ENCODE measurements around the gene PALM3.
"Not testable (repeated sequence)": the region's sequence is repeated elsewhere in the genome, so short reads cannot be mapped to it uniquely, and the experiment has no call there.

PALM3 gene

GRCh38 chr19:14030997-14031718 is 30.7 kb downstream of the PALM3 start:
- DNase-seq: no peak

GRCh38 chr19:14028901-14029300 is 33.0 kb downstream of the PALM3 start:
- DNase-seq: no peak

DNA sequence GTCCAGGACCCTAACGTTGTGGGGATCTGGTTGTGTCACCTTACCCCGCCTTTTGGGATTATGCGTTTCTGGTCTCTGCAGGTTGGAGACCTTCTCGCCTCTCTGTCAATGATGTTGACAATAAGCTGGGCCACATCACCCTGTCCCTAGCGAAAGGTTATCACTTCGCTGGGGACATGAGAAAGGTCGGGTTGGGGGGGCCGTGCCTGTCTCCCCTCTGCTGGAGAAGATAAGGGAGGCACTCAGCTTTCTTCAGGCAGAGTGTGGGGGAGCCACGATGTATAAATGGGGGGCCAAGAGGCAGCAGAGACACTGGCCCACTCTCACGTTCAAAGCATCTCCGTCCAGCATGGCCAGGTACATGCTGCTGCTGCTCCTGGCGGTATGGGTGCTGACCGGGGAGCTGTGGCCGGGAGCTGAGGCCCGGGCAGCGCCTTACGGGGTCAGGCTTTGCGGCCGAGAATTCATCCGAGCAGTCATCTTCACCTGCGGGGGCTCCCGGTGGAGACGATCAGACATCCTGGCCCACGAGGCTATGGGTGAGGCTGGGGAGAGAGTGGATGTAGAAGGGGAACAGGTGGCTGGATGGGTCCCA is 33.9 kb downstream of the PALM3 start, which contains the start of gene RLN3:
TSS of gene RLN3 (plus strand) at position 293 of the 595 bp plus-strand sequence. CDS start at position 350, 57 bp downstream.
- no peak for DNase-seq

- not testable (repeated sequence) for DNase-seq
Observed at GRCh38 chr19:14026652-14027192, 35.2 kb downstream of the PALM3 start.

DNA sequence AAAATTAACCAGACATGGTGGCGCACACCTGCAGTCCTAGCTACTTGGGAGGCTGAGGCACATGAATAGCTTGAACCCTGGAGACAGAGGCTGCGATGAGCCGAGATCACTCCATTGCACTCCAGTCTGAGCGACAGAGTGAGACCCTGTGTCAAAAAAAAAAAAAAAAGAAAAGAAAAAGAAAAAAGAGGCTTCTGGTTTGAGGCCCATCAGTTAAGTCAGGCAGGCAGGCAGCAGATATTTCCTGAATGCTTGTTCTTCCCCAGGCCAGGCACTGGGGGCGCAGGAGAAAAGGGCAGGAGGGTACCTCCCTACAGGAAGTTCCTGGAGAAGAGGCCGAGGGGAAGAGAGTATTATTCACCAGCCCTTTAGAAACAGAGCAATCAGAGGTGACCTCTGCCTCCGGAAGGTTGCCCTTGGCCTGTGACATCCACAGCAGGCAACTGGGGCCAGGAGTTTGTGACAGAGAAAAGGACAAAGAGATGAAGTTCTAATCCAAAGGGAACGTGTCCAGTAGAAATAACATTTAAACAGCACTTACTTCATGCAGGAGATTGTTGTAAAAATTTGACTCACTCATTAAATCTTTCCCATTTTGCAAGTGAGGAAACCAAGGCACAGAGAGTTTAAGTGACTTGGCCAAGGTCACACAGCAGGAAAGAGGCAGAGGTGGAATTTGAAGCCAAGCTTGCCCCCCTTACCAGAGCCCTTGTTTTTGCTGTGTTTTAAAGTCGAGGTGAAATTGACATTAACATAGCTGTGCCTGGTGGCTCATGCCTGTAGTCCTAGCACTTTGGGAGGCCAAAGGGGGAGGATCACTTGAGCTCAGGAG is 38.3 kb downstream of the PALM3 start:
- peak; percentile 42 to 43 for DNase-seq

DNA sequence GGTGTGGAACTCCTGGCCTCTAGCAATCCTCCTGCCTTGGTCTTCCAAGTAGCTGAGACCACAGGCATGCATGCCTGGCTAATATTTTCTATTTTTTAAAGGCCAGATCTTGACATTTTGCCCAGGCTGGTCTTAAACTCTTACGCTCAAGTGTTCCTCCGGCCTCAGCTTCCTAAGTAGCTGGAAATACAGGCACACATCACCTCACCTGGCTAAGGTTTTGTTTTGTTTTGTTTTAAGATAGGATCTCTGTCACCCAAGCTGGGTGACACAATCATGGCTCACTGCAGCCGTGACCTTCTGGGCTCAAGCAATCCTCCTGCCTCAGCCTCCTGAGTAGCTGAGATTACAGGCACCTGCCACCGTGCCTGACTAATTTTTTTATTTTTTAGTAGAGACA is 39.4 kb downstream of the PALM3 start:
- DNase-seq: no peak

DNA sequence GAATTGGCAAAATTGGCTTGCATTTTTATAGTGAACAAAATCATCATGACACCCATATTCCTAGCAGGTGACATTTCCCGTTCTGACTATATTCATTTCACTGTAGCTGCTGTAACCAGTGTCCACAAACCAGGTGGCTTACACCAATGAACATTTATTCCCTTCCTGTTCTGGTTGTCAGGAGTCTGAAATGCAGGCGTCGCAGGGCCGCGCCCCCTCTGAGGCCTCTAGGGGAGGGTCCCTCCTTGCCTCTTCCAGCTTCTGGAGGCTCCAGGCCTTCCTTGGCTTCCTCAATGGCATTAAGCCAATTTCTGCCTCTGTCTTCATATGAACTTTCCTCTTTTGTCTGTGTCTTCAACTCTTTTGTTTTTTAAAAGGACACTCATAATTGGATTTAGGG is 40.4 kb downstream of the PALM3 start:
- no peak for DNase-seq

DNA sequence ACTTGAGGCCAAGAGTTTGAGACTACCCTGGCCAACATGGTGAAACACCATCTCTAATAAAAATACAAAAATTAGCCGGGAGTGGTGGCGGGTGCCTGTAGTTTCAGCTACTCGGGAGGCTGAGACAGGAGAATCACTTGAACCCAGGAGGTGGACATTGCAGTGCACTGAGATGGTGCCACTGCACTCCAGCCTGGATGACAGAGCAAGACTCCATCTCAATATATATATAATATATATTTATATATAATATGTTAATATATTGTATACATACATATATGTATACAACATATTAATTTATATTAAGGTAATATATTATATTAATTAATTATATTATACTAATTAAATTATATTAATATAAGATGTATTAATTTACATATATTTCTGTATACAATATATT is 42.1 kb downstream of the PALM3 start:
- not testable (repeated sequence) for DNase-seq

DNA sequence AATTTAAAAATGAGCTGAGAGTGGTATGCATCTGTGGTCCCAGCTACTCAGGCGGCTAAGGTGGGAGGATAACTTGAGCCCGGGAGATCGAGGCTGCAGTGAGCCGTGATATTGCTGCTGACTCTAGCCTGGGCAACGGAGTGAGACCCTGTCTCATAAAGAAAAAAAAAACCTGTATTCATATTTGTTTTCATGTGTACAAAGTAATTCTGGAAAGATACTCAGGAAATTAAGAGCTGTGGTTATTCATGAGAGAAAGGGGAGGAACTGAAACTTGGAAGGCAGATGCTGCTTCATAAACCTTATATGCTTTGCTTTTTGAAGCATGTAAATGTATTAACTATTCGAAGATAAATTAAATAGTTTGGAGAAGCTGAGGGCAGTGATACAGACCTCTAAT is 42.8 kb downstream of the PALM3 start:
- DNase-seq: no peak

GRCh38 chr19:14015524-14016035 is 46.3 kb downstream of the PALM3 start:
- no peak for DNase-seq

- DNase-seq: no peak
Observed at GRCh38 chr19:14012378-14012915, 49.4 kb downstream of the PALM3 start.

DNA sequence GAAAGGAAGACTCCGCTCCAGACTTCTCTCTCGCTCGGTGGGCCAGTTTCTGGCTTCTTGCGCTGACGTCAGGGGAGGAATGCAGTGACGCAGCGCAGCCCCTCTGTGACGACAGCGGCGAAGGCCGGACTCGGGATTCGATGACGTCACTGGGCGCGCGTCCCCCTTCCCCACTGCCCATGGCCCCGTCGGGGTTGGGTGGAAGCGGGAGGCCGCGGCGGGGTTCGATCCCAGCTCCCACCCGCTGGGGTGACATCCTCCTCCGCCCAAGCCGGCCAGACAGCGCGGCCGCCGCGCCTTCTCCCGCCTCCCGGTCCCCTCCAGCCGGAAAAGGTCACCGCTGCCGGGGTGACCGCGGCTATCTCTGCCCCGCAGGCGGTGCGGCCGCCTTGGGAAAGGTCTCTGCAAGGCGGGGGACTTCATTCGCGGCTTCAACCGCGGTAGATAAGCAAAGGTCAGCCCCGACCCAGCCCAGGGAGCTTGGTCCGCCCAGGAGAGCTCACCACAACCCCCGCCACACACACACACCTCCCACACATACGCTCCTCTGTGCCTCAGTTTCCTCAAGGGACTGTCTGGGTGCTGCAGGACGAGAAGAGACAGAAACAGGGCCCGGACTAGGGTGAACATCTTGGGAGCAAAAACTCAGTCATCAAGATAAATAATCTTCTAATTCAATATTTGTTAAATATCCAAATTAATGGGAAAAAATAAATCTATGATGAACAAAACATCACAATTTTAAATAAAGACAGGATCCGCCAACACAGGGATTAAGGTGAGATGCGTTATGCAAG is 54.9 kb downstream of the PALM3 start:
- DNase-seq: peak; percentile 84 to 89

DNA sequence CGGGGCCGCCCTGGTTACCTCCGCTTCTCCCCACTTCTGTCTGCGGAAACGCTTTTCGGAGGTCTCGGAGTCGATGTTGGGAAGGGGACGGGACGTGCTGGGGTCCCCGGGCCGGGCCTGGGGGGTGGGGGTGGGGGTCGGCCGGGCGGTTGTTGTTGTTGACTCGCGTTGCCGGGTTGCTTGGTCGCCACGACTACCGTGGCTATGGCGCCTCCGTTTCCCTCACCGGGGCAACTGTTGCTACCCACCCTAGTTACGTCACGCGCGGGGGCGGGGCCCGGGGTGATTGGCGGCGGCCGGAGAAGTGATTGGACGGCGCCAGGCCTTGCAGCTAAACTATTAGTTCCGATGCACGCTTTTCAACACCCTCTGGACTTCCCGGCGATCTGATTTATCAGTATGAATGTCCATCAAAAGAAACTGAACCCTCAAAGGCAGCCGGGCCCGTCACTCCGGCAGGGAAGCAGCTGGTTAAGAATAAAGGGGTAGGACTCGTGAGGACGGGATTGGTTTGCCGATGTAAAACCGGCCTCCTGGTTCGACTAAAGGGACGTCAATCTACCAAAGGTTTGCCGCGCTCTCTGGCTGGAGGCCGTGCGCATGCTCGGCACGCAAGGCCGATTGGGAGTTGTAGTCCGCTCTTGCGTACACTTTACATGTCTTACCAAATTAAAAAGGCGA is 55.7 kb downstream of the PALM3 start, which contains the start of gene RFX1:
TSS of gene RFX1 (minus strand) at position 236 of the 681 bp plus-strand sequence. CDS start 12,477 bp downstream, outside the sequence.
- peak; percentile 100 for DNase-seq

- DNase-seq: peak; percentile 93 to 94
Observed at GRCh38 chr19:14005349-14006084, 56.4 kb downstream of the PALM3 start.

GRCh38 chr19:14004619-14005348 is 57.1 kb downstream of the PALM3 start:
- DNase-seq: no peak
